ELR (cell line): ENCODE data around the gene MATN4.

ENCODE experiments used
- DNase-seq: peaks from one replicate; pipeline ENCODE4 v3.0.0-alpha.2; 2015; ENCODE audit warnings: low read depth

MATN4 gene

GRCh38 chr20:45313943-45314342, 5.8 kb upstream of the MATN4 start:
- no peak for DNase-seq

GRCh38 chr20:45313065-45313695, 5.1 kb upstream of the MATN4 start:
- DNase-seq = no peak

GRCh38 chr20:45312241-45312640, 4.1 kb upstream of the MATN4 start:
- no peak for DNase-seq

GRCh38 chr20:45311589-45312211, 3.6 kb upstream of the MATN4 start:
- peak; percentile 78 for DNase-seq

GRCh38 chr20:45309075-45309474, 976 bp upstream of the MATN4 start:
- DNase-seq = no peak

- no peak for DNase-seq
These were observed 941 bp downstream of the MATN4 start for GRCh38 chr20:45307076-45307640.

- DNase-seq = peak; percentile 32
These were observed 1.6 kb downstream of the MATN4 start, which contains the start of gene RBPJL for GRCh38 chr20:45306431-45306982. TSS of gene RBPJL (plus strand) at chr20:45306840. CDS start at chr20:45306923, 83 bp downstream.

GRCh38 chr20:45305262-45305661, 2.8 kb downstream of the MATN4 start:
- no peak for DNase-seq

- no peak for DNase-seq
These were observed 3.6 kb downstream of the MATN4 start for GRCh38 chr20:45304464-45304999.

- DNase-seq = peak; percentile 38
These were observed 4.3 kb downstream of the MATN4 start for GRCh38 chr20:45303586-45304463.

- no peak for DNase-seq
These were observed 6.3 kb downstream of the MATN4 start for GRCh38 chr20:45301824-45302271.

GRCh38 chr20:45300961-45301360, 7.1 kb downstream of the MATN4 start:
- DNase-seq = peak; percentile 78

- DNase-seq = no peak
These were observed 8.3 kb downstream of the MATN4 start for GRCh38 chr20:45299786-45300185.

- DNase-seq = no peak
These were observed 10.2 kb downstream of the MATN4 start for GRCh38 chr20:45297786-45298497.

- no peak for DNase-seq
These were observed 13.4 kb downstream of the MATN4 start for GRCh38 chr20:45294659-45295058.

- DNase-seq = no peak
These were observed 14.1 kb downstream of the MATN4 start for GRCh38 chr20:45294003-45294368.

- DNase-seq = peak; percentile 89
These were observed 14.8 kb downstream of the MATN4 start for GRCh38 chr20:45293041-45294002.

GRCh38 chr20:45292343-45292742, 15.8 kb downstream of the MATN4 start:
- DNase-seq = no peak

- DNase-seq = no peak
These were observed 16.6 kb downstream of the MATN4 start for GRCh38 chr20:45291526-45291925.
